ENCODE measurements around the gene MPP1.

GRCh38 chrX:154813801-154814200 is 8.5 kb upstream of the MPP1 start:
- TF ChIP-seq USF2 (IDR thresholded peaks at IDR 0.05), result no peak
- TF ChIP-seq, protein P1, sequence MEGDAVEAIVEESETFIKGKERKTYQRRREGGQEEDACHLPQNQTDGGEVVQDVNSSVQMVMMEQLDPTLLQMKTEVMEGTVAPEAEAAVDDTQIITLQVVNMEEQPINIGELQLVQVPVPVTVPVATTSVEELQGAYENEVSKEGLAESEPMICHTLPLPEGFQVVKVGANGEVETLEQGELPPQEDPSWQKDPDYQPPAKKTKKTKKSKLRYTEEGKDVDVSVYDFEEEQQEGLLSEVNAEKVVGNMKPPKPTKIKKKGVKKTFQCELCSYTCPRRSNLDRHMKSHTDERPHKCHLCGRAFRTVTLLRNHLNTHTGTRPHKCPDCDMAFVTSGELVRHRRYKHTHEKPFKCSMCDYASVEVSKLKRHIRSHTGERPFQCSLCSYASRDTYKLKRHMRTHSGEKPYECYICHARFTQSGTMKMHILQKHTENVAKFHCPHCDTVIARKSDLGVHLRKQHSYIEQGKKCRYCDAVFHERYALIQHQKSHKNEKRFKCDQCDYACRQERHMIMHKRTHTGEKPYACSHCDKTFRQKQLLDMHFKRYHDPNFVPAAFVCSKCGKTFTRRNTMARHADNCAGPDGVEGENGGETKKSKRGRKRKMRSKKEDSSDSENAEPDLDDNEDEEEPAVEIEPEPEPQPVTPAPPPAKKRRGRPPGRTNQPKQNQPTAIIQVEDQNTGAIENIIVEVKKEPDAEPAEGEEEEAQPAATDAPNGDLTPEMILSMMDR (IDR thresholded peaks at IDR 0.05), result no peak
- TF ChIP-seq POLR2A (IDR thresholded peaks at IDR 0.05; ENCODE audit: low read length), result no peak
- TF ChIP-seq EP300 (IDR thresholded peaks at IDR 0.05), result no peak
- no peak for TF ChIP-seq BHLHE40 (IDR thresholded peaks at IDR 0.05; ENCODE audit: low read depth, low read length)
- TF ChIP-seq REST (IDR thresholded peaks at IDR 0.05), result no peak
- no peak for TF ChIP-seq CEBPB (IDR thresholded peaks at IDR 0.05)
- TF ChIP-seq PHF8 (IDR thresholded peaks at IDR 0.05; ENCODE audit: borderline replicate concordance, low read depth), result no peak
- TF ChIP-seq RFX5 (IDR thresholded peaks at IDR 0.05), result no peak
- no peak for TF ChIP-seq TP53 (CRISPR knock-in tag; IDR thresholded peaks at IDR 0.05)
- no peak for TF ChIP-seq ZNF302 (CRISPR knock-in tag; IDR thresholded peaks at IDR 0.05)
- no peak for TF ChIP-seq ESRRA (IDR thresholded peaks at IDR 0.05; ENCODE audit: borderline replicate concordance, low read length)
- TF ChIP-seq FOXS1 (CRISPR knock-in tag; IDR thresholded peaks at IDR 0.05), result no peak
- TF ChIP-seq KDM1A (IDR thresholded peaks at IDR 0.05; ENCODE audit: low read depth), result no peak
